SK-N-SH treated with all-trans-retinoic acid at 6 μM for 48 hours (cell line): Measurements from ENCODE around the gene PAPSS1.
"Not testable (repeated sequence)": the region's sequence is repeated elsewhere in the genome, so short reads cannot be mapped to it uniquely, and the experiment has no call there.

Experiments used
- ARNTL ChIP-seq: fragments of 450-650 bp; formaldehyde crosslinking; IDR thresholded peaks from 2 replicates; pipeline ENCODE4 v1.5.0; 2020; ENCODE audit warnings: low read depth, mild to moderate bottlenecking, moderate library complexity, borderline replicate concordance
- BACH2 ChIP-seq: fragments of 250-450 bp; sonication (Bioruptor Pico); IDR thresholded peaks from 2 replicates; pipeline ENCODE4 v1.9.0; 2021; ENCODE audit warnings: mild to moderate bottlenecking, borderline replicate concordance
- GLIS3 ChIP-seq: fragments of 250-450 bp; sonication (Bioruptor Pico); IDR thresholded peaks from 2 replicates; pipeline ENCODE4 v1.5.0; 2020; ENCODE audit warnings: mild to moderate bottlenecking, moderate library complexity
- ISL1 ChIP-seq: fragments of 250-450 bp; sonication (Bioruptor Pico); IDR thresholded peaks from 2 replicates; pipeline ENCODE4 v2.1.2; 2022; ENCODE audit warnings: mild to moderate bottlenecking, moderate library complexity
- OSR1 ChIP-seq: fragments of 250-450 bp; sonication (Bioruptor Pico); IDR thresholded peaks from 2 replicates; pipeline ENCODE4 v1.8.0; 2022; ENCODE audit warnings: moderate library complexity, mild to moderate bottlenecking, inconsistent platforms
- RARB ChIP-seq: fragments of 250-450 bp; sonication (Bioruptor Pico); IDR thresholded peaks from 2 replicates; pipeline ENCODE4 v1.8.0; 2021; ENCODE audit warnings: mild to moderate bottlenecking, moderate library complexity
- ZFP3 ChIP-seq: fragments of 250-450 bp; sonication (Bioruptor Pico); IDR thresholded peaks from 2 replicates; pipeline ENCODE4 v1.5.0; 2020; ENCODE audit warnings: mild to moderate bottlenecking, moderate library complexity
- ZFP30 ChIP-seq: fragments of 450-650 bp; formaldehyde crosslinking; IDR thresholded peaks from 2 replicates; pipeline ENCODE4 v1.5.0; 2022; ENCODE audit warnings: mild to moderate bottlenecking, moderate library complexity
- ZNF565 ChIP-seq: fragments of 450-650 bp; formaldehyde crosslinking; conservative IDR thresholded peaks from 2 replicates; pipeline ENCODE4 v1.5.0; 2020; ENCODE audit warnings: low read depth, mild to moderate bottlenecking, moderate library complexity
- ZNF8 ChIP-seq: fragments of 450-650 bp; formaldehyde crosslinking; IDR thresholded peaks from 2 replicates; pipeline ENCODE4 v1.5.0; 2020; ENCODE audit warnings: mild to moderate bottlenecking, moderate library complexity
- TF ChIP-seq, protein P1 (sequence below): fragments of 250-450 bp; sonication (Bioruptor Pico); IDR thresholded peaks from 2 replicates; pipeline ENCODE4 v1.5.1; 2020; ENCODE audit warnings: low read depth, mild to moderate bottlenecking, moderate library complexity
- TF ChIP-seq, protein P2 (sequence below): fragments of 250-450 bp; sonication (Bioruptor Pico); IDR thresholded peaks from 2 replicates; pipeline ENCODE4 v1.8.0; 2020; ENCODE audit warnings: mild to moderate bottlenecking, moderate library complexity, borderline replicate concordance
- TF ChIP-seq, protein P3 (sequence below): fragments of 250-450 bp; sonication (Bioruptor Pico); IDR thresholded peaks from 2 replicates; pipeline ENCODE4 v1.5.1; 2021; ENCODE audit warnings: mild to moderate bottlenecking, moderate library complexity
- TF ChIP-seq, protein P4 (sequence below): fragments of 250-450 bp; sonication (Bioruptor Pico); IDR thresholded peaks from 2 replicates; pipeline ENCODE4 v1.8.0; 2021; ENCODE audit warnings: low read depth, mild to moderate bottlenecking, moderate library complexity, borderline replicate concordance

DNA sequence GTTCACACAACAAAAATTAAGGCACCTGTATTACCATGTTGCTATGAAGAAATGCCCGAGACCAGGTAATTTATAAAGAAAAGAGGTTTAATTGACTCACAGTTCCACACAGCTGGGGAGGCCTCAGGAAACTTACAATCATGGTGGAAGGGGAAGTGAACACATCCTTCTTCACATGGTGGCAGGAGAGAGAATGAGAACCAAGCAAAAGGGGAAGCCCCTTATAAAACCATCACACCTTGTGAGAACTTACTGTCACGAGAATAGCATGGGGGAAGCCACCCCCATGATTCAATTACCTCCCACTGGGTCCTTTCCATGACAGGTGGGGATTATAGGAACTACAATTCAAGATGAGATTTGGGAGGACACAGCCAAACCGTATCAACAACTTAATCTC is 68.6 kb downstream of the PAPSS1 start:
- TF ChIP-seq ARNTL (CRISPR knock-in tag); OSR1 (CRISPR knock-in tag); ISL1 (CRISPR knock-in tag); ZFP3 (CRISPR knock-in tag); ZNF8; ZFP30 (CRISPR knock-in tag); RARB (CRISPR knock-in tag); ZNF565 (CRISPR knock-in tag); GLIS3; BACH2: not testable (repeated sequence)
- TF ChIP-seq, protein P1, sequence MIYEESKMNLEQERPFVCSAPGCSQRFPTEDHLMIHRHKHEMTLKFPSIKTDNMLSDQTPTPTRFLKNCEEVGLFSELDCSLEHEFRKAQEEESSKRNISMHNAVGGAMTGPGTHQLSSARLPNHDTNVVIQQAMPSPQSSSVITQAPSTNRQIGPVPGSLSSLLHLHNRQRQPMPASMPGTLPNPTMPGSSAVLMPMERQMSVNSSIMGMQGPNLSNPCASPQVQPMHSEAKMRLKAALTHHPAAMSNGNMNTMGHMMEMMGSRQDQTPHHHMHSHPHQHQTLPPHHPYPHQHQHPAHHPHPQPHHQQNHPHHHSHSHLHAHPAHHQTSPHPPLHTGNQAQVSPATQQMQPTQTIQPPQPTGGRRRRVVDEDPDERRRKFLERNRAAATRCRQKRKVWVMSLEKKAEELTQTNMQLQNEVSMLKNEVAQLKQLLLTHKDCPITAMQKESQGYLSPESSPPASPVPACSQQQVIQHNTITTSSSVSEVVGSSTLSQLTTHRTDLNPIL, result not testable (repeated sequence)
- TF ChIP-seq, protein P2, sequence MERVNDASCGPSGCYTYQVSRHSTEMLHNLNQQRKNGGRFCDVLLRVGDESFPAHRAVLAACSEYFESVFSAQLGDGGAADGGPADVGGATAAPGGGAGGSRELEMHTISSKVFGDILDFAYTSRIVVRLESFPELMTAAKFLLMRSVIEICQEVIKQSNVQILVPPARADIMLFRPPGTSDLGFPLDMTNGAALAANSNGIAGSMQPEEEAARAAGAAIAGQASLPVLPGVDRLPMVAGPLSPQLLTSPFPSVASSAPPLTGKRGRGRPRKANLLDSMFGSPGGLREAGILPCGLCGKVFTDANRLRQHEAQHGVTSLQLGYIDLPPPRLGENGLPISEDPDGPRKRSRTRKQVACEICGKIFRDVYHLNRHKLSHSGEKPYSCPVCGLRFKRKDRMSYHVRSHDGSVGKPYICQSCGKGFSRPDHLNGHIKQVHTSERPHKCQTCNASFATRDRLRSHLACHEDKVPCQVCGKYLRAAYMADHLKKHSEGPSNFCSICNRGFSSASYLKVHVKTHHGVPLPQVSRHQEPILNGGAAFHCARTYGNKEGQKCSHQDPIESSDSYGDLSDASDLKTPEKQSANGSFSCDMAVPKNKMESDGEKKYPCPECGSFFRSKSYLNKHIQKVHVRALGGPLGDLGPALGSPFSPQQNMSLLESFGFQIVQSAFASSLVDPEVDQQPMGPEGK (CRISPR knock-in tag), result not testable (repeated sequence)
- TF ChIP-seq, protein P3, sequence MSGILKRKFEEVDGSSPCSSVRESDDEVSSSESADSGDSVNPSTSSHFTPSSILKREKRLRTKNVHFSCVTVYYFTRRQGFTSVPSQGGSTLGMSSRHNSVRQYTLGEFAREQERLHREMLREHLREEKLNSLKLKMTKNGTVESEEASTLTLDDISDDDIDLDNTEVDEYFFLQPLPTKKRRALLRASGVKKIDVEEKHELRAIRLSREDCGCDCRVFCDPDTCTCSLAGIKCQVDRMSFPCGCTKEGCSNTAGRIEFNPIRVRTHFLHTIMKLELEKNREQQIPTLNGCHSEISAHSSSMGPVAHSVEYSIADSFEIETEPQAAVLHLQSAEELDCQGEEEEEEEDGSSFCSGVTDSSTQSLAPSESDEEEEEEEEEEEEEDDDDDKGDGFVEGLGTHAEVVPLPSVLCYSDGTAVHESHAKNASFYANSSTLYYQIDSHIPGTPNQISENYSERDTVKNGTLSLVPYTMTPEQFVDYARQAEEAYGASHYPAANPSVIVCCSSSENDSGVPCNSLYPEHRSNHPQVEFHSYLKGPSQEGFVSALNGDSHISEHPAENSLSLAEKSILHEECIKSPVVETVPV (CRISPR knock-in tag), result not testable (repeated sequence)
- TF ChIP-seq, protein P4, sequence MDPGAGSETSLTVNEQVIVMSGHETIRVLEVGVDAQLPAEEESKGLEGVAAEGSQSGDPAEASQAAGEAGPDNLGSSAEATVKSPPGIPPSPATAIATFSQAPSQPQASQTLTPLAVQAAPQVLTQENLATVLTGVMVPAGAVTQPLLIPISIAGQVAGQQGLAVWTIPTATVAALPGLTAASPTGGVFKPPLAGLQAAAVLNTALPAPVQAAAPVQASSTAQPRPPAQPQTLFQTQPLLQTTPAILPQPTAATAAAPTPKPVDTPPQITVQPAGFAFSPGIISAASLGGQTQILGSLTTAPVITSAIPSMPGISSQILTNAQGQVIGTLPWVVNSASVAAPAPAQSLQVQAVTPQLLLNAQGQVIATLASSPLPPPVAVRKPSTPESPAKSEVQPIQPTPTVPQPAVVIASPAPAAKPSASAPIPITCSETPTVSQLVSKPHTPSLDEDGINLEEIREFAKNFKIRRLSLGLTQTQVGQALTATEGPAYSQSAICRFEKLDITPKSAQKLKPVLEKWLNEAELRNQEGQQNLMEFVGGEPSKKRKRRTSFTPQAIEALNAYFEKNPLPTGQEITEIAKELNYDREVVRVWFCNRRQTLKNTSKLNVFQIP (CRISPR knock-in tag), result not testable (repeated sequence)
